Neutrophil (primary cell): ENCODE measurements around the gene USP12.

ENCODE experiments used
- H3K27ac ChIP-seq: fragments of 200-600 bp; sonication (generic); 2 replicates; pipeline ENCODE4 v1.5.1; 2016; ENCODE audit warnings: mild to moderate bottlenecking, moderate library complexity
- H3K27me3 ChIP-seq: fragments of 200-600 bp; sonication (generic); 2 replicates; pipeline ENCODE4 v1.6.0; 2016; ENCODE audit warnings: mild to moderate bottlenecking
- H3K36me3 ChIP-seq: fragments of 200-600 bp; sonication (generic); 2 replicates; pipeline ENCODE4 v1.5.1; 2017
- H3K4me1 ChIP-seq, 2 experiments: fragments of 200-600 bp in 1 of 2; sonication (generic) in 1 of 2; 1 replicate in 1 of 2; 2 replicates in 1 of 2; pipeline versions ENCODE4 v1.5.1 to v1.6.1; 2013 to 2016; ENCODE audit warnings: low read depth in 1 of 2, low read length in 1 of 2, mild to moderate bottlenecking in 1 of 2, moderate library complexity in 1 of 2; ENCODE audit not compliant: control insufficient read depth in 1 of 2, insufficient read depth in 1 of 2
- H3K4me3 ChIP-seq, 2 experiments: fragments of 200-600 bp in 1 of 2; sonication (generic) in 1 of 2; 1 replicate in 1 of 2; 2 replicates in 1 of 2; pipeline ENCODE4 v1.5.1; 2013 to 2016; ENCODE audit warnings: low read depth in 1 of 2, low read length in 1 of 2, mild to moderate bottlenecking in 1 of 2, moderate library complexity in 1 of 2
- H3K9me3 ChIP-seq: fragments of 200-600 bp; sonication (generic); 2 replicates; pipeline ENCODE4 v1.5.1; 2016
- CTCF ChIP-seq: fragments of 200-600 bp; sonication (generic); IDR thresholded peaks from 2 replicates; pipeline ENCODE4 v1.5.1; 2016; ENCODE audit warnings: antibody characterized with exemption

USP12 gene

GRCh38 chr13:27040826-27041108 is 130.8 kb downstream of the USP12 start:
- Histone ChIP-seq H3K4me3 (no peak overlapping the region), H3K27ac (no peak overlapping the region), H3K27me3 (peaks cover 13% of the 10 kb centered on the region), H3K36me3 (no peaks in the 10 kb centered on the region), H3K4me1 (no peaks in the 10 kb centered on the region), H3K9me3 (no peaks in the 10 kb centered on the region)
- TF ChIP-seq CTCF, result no peak

GRCh38 chr13:27039171-27039701 is 132.4 kb downstream of the USP12 start:
- H3K4me1 ChIP-seq, result no peaks in the 10 kb centered on the region
- no peaks in the 10 kb centered on the region for H3K9me3 ChIP-seq
- no peak overlapping the region for H3K27ac ChIP-seq
- H3K36me3 ChIP-seq, result no peaks in the 10 kb centered on the region
- H3K4me3 ChIP-seq, result no peak overlapping the region
- peaks cover 29% of the 10 kb centered on the region for H3K27me3 ChIP-seq
- no peak for TF ChIP-seq CTCF

- Histone ChIP-seq H3K36me3 (no peaks in the 10 kb centered on the region), H3K4me3 (no peak overlapping the region), H3K27me3 (peaks cover 33% of the 10 kb centered on the region), H3K4me1 (no peaks in the 10 kb centered on the region), H3K9me3 (no peaks in the 10 kb centered on the region), H3K27ac (no peak overlapping the region)
- TF ChIP-seq CTCF, result no peak
Measured at GRCh38 chr13:27038323-27038722, 133.3 kb downstream of the USP12 start.

GRCh38 chr13:27037571-27037970 is 134.0 kb downstream of the USP12 start:
- Histone ChIP-seq H3K9me3 (no peaks in the 10 kb centered on the region), H3K4me3 (no peak overlapping the region), H3K27ac (no peak overlapping the region), H3K4me1 (no peaks in the 10 kb centered on the region), H3K27me3 (peaks cover 33% of the 10 kb centered on the region), H3K36me3 (no peaks in the 10 kb centered on the region)
- no peak for TF ChIP-seq CTCF

GRCh38 chr13:27037171-27037570 is 134.4 kb downstream of the USP12 start:
- no peaks in the 10 kb centered on the region for H3K36me3 ChIP-seq
- no peak for TF ChIP-seq CTCF
- H3K27me3 ChIP-seq, result peaks cover 33% of the 10 kb centered on the region
- no peaks in the 10 kb centered on the region for H3K4me1 ChIP-seq
- H3K4me3 ChIP-seq, result no peak overlapping the region
- no peak overlapping the region for H3K27ac ChIP-seq
- H3K9me3 ChIP-seq, result no peaks in the 10 kb centered on the region
